HG02981 (cell line): ENCODE data around the gene SLC25A42.
"Not testable (repeated sequence)": the region's sequence is repeated elsewhere in the genome, so short reads cannot be mapped to it uniquely, and the experiment has no call there.

Experiments used
- ATAC-seq: cut with Tn5 transposase; IDR thresholded peaks from one replicate; pipeline ENCODE4 v1.9.1; 2021; ENCODE audit warnings: mild to moderate bottlenecking, moderate library complexity; ENCODE audit not compliant: unreplicated experiment

Gene SLC25A42

GRCh38 chr19:19134687-19135158 lies 70.9 kb downstream of the SLC25A42 start:
- no peak for ATAC-seq

- not testable (repeated sequence) for ATAC-seq
Observed at GRCh38 chr19:19135713-19136112, 71.9 kb downstream of the SLC25A42 start.

DNA sequence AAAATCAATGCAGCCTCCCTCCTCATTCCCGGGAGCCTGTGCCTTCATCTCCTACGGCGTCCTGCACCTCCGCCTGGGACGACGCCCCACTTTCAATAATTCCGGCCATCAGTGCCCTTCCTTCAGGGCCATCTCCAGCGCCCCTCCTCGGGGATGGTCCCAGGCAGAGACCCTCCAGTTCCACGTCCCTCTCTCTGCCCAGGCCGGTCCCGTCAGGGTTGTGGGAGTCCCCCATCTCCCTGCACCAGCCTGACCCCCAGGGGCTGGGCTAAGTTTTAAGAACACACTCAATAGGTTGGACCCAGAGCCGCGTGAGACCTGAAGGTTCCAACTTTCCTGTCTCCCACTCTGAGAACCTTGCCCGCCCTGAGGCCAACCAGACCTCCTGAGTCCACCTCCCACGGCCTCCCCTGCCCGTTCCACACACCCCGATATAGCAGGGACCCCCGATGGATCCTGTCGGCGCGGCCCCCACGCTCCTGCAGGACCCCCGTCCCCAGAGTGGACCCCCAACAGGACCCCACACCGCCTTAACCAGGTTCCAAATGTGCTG lies 73.8 kb downstream of the SLC25A42 start:
- no peak for ATAC-seq

- ATAC-seq, result peak; percentile 100
Observed at GRCh38 chr19:19138109-19138981, 74.6 kb downstream of the SLC25A42 start, which contains the start of gene TMEM161A. Gene TMEM161A (minus strand): TSS chr19:19138478. CDS start chr19:19138428, 50 bp downstream.

DNA sequence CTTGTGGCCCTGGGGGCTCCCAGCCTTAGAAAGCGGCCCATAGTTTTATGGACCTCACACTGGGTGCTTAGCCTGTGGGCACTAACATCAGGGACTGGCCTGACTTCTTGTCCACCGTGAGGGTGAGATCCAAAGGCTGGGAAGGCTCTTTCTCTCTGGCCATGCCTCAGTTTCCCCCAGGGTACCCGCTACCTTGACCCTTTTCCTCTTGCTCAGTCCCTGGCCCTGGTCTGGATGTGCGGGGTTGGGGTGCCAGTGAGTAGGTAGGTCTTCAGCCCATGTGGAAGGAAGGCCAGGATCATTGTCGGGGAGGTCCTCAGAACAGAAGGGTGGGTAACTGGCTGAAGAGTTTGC lies 76.1 kb downstream of the SLC25A42 start:
- ATAC-seq, result no peak

GRCh38 chr19:19140476-19140875 lies 76.7 kb downstream of the SLC25A42 start:
- ATAC-seq, result no peak

DNA sequence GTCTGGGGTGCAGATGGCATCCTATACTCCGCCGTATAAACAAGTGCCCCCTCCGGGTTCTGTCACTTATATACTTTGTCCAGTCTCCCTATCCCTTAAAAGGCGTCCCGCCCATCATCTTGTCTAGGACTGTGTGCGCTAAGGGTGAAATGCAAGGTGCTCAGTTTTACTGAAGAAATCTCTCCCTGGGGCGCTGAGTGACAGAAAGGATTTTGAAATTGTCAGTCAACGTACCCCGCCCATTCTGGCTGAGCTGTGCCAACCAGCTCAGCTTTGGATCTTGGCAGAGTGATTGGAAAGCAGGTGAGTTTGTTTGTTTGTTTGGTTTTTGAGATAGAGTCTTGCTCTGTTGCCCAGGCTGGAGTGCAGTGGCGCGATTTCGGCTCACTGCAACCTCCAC lies 78.6 kb downstream of the SLC25A42 start:
- ATAC-seq, result no peak

DNA sequence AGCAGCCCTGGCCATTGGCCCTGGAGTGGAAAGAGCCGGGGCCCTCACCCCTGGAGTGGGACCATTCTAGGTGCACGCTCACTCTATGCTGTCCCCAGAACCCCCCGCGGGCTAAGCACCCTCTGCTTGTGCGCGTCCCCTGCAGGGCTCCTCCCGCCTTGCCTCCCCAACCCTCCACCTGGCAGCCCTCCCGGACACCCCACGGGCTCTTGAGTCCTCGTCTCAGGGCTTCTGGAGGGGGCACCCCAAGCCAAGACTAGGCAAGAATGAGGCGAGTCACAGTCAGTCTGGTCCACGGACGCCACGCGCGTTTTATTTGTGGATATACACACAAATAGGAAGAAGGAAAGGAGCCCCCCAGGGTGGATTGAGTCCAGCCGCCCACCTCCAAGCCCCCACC lies 81.5 kb downstream of the SLC25A42 start:
- ATAC-seq, result no peak

- no peak for ATAC-seq
Observed at GRCh38 chr19:19145684-19146608, 82.2 kb downstream of the SLC25A42 start.

GRCh38 chr19:19146865-19147264 lies 83.1 kb downstream of the SLC25A42 start:
- no peak for ATAC-seq

- no peak for ATAC-seq
Observed at GRCh38 chr19:19147344-19147743, 83.5 kb downstream of the SLC25A42 start.

- ATAC-seq, result not testable (repeated sequence)
Observed at GRCh38 chr19:19148504-19148903, 84.7 kb downstream of the SLC25A42 start.

GRCh38 chr19:19149435-19149834 lies 85.6 kb downstream of the SLC25A42 start:
- no peak for ATAC-seq

- no peak for ATAC-seq
Observed at GRCh38 chr19:19151418-19151817, 87.6 kb downstream of the SLC25A42 start.

GRCh38 chr19:19152668-19153384 lies 89.0 kb downstream of the SLC25A42 start:
- ATAC-seq, result no peak

DNA sequence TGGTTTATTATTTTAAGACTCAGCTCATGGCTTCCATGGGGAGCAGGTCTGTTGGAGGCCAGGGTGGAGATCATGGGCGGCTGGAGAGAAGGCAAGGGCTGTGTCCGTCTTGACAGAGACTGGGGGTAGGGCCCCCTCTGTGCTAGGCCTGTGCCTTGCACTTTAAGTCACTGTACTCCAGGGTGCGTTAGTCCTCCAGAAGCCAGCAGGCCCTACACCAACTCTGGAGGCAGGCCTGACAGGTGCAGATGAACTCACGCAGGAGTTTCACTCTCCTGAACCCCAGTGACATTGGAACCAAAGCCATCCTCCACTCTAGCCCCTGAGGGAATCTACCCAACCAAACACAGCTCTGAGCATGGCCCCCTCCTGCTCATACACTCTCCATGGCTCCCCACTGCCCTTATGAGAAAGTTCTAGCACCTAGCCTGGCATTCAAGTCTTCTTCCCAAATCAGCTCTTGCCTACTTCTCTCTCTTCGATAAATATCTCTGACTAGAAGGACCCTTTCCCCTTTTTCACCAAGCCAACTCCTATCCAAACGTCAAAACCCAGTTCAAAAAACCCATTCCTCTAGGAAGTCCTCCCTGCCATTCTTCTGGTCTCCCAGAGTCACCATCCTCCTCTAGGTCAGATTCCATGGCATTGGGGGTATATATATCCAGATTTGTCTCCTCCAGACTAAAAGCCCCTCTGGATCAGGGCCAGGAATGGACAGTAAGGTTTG lies 91.1 kb downstream of the SLC25A42 start:
- no peak for ATAC-seq

GRCh38 chr19:19155495-19156219 lies 91.9 kb downstream of the SLC25A42 start:
- ATAC-seq, result peak; percentile 58

DNA sequence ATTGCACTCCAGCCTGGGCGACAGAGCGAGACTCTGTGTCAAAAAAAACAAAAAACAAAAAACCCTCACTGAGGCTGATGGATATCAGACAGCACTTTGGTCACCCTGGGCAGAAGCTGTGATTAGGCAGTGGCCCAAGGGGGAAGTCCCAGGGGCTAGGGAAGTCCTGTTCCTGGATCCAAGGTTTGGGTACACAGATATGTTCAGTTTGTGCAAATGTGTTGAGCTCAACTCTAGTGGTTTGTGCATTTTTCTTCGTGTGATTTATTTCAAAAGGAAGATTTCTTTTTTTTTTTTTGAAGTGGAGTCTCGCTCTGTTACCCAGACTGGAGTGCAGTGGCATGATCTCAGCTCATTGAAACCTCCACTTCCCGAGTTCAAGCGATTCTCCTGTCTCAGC lies 94.0 kb downstream of the SLC25A42 start:
- ATAC-seq, result no peak

- no peak for ATAC-seq
Observed at GRCh38 chr19:19159534-19159933, 95.7 kb downstream of the SLC25A42 start.
